HTR-8/SVneo (cell line): ENCODE measurements around the gene NTRK1.

Experiments
- DNase-seq: peaks from one replicate; pipeline ENCODE4 v3.0.0; 2011; ENCODE audit warnings: low spot score, mixed read lengths; ENCODE audit not compliant: insufficient read length
- FAIRE-seq: peaks from 2 replicates; lab custom pipeline; 2011; peaks lifted over from hg19 to GRCh38; lab: Jason Lieb, UNC

The NTRK1 gene

DNA sequence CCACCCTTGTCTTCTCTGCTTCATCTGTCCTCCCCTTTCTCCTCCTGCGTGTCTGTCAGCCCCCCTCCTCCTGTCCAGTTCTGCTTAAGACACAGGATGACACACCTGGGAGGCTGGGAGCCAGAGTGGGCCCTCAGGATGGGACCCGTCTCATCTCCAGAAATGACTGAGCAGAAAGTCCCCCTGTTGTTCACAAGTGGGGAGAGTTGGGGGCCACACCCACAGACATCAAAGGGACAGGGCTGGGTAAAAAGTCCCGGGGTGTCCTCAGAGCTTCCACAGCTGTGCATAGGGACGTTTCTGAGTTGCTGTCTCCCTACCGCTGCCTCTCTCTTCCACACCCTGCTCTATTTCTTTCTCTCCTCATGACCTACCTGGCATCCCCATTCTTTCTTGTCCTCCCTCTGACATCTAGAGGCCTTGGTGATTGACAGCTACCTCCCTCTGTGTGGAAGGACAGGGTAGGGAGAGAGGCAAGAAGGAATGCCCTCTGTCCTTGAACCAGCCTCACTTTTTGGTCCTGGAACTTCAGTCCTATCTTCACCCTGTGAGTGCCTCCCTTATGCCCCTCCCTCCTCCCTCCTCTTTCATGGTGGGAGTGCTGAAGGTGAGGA is 24.5 kb upstream of the NTRK1 start:
- FAIRE-seq (no peak), DNase-seq (no peak)

DNA sequence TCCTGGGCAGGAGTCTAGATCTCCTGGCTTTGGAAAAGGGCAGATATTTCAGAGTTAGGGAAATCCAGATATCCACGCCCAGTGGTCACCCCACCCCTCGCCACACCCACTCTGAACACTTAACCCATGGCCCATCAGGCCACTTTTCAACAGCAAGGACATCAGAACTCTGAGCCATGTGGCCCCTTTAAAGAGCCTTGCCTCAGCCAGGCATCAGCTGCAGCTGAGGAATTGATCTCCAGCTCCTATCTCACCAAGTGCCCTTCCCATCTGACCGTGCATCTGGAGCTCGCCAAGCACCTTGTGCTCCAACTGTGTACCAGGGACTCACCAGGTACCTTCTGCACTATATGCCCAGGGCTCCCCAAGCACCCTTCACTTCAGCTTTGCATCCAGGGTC is 23.8 kb upstream of the NTRK1 start:
- no peak for FAIRE-seq
- DNase-seq: no peak

- FAIRE-seq (peak; percentile 55), DNase-seq (peak; percentile 41)
These were observed 21.7 kb upstream of the NTRK1 start for GRCh38 chr1:156838972-156839371.

DNA sequence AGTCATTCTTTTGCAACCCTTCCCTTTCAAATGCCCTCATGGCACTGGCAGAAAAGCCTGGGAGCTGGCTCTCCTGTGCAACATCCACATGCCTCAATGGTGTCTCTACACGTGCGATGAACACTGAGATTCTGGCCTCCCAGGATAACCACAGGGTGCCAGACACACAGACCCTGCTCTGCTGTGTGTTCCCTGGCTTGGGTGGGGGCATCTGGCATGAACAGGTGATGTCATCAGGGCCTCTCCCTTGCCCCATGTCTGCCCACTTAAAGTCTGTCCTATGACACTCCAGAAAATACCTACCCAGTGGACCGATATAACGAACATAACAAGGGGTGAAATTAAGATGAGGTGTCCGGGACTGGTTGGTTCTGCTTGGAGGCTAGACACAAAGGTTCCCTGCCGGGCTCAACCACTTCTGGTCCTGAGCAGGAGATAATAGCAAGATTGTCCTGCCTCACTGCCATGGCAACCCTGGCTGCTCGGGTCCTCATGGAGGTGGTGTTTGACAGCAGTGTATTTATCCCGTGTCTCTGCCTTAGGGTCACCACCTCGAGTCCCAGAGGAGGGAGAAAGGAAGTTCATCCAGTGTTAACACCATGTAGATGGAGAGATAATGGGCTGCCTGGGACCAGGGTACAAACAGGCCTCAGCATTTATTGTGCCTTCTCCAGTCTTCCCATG is 21.1 kb upstream of the NTRK1 start:
- FAIRE-seq (no peak), DNase-seq (no peak)

GRCh38 chr1:156840186-156840897 is 20.3 kb upstream of the NTRK1 start:
- DNase-seq: no peak
- no peak for FAIRE-seq

- no peak for FAIRE-seq
- no peak for DNase-seq
These were observed 19.8 kb upstream of the NTRK1 start for GRCh38 chr1:156840898-156841279.

DNA sequence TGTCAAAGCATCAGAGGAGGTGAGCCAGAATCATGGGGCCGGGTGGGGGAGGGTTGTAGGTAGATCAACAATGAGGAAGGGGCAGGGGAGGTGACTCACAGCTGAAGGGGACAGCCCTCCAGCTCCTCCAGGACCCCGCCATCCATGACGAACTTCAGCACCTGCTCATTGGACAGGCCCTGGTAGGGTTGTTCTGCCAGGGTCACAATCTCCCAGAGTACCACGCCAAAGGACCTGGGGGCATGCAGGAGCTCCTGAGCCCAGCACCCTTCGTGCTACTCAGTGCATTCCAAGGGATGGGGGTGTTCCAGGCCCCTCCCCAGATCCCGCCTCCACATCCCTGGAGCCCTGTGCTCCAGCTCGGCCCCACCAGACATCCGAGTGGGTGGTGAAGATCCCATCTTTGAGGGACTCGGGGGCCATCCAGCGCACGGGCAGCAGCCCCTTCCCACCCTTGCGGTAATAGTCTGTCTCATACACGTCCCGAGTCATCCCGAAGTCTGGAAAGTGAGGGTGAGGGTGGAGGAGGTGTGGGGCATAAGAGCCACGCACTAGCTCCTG is 19.3 kb upstream of the NTRK1 start:
- no peak for DNase-seq
- FAIRE-seq: no peak

DNA sequence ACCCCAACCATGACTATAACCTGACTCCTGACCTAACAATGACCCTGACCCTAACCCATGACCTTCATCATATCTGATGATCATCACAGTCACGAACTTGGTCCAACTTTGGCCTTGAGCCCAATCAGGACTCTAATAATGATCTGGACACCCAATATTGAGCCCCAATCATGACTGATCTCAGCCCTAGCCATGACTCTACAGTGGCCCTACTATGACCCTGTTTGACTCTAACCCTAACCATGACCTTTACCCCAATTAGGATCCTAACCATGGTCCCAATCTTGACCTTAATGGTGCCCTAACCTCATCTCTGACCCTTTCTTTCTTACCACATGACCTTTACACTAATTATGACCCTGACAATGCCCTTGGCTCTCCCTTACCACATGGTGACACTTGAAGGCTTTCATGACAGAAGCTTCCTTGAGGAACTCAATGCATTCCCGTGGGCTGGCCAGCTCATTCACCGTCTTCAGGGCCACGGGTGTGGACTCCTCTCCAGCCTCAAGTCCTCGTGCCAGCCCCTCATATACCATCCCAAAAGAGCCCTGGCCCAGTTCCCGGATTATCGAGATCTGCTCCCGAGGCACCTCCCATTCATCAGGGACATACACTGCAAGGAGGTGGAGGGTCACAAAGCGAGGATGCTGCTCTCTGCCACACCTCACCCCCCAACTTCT is 17.9 kb upstream of the NTRK1 start:
- DNase-seq: no peak
- FAIRE-seq: no peak

GRCh38 chr1:156844102-156844501 is 16.6 kb upstream of the NTRK1 start:
- no peak for DNase-seq
- FAIRE-seq: no peak

GRCh38 chr1:156844638-156845037 is 16.0 kb upstream of the NTRK1 start:
- no peak for FAIRE-seq

DNA sequence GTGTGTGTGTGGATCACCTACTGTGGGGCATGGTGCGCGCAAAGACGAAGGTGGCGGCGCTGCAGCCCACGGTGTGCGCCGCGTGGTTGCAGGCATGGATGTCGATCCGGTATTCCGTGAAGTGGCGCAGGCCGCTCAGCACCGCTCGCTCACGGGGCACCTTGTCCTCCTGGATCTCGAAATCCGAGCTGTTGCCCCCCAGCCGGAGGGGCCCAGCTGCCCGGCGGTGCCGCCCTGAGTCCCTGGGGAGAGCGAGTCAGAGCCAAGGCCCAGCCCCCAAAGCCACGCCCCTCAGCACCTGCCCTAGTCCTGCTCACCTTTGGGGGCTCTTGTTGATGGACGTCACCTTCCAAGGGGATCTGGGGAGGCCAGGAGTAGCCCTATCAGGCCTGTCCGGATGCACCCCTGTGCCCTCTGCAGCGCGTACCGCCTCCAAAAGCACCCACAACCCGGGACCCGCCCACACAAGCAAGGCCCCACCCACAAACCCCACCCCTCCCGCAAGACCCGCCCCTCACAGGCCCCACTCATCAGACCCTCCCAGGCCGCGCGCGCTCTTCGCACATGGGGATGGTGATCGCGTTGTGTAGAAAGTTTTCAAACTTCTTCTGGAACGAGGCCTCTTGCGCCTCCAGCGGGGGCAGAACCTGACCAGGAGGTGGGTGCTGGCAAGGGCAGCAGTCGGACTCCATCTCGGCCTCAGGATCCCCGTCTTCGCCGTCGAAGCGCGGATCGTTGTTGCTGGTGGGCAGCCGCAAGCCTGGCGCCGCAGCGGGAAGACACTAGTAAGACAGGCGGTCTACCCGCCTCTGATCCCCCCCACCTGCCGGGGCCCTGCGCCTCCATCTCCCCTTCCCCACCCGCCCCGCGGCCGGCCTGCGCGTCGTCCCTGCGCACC is 15.4 kb upstream of the NTRK1 start:
- FAIRE-seq (no peak), DNase-seq (no peak)

More at GRCh38 chr1:156844638-156845037, 16.0 kb upstream of the NTRK1 start:
- DNase-seq: no peak

GRCh38 chr1:156845953-156846545 is 14.6 kb upstream of the NTRK1 start:
- no peak for FAIRE-seq
- DNase-seq: no peak

- no peak for DNase-seq
- FAIRE-seq: no peak
These were observed 14.0 kb upstream of the NTRK1 start for GRCh38 chr1:156846643-156847042.

DNA sequence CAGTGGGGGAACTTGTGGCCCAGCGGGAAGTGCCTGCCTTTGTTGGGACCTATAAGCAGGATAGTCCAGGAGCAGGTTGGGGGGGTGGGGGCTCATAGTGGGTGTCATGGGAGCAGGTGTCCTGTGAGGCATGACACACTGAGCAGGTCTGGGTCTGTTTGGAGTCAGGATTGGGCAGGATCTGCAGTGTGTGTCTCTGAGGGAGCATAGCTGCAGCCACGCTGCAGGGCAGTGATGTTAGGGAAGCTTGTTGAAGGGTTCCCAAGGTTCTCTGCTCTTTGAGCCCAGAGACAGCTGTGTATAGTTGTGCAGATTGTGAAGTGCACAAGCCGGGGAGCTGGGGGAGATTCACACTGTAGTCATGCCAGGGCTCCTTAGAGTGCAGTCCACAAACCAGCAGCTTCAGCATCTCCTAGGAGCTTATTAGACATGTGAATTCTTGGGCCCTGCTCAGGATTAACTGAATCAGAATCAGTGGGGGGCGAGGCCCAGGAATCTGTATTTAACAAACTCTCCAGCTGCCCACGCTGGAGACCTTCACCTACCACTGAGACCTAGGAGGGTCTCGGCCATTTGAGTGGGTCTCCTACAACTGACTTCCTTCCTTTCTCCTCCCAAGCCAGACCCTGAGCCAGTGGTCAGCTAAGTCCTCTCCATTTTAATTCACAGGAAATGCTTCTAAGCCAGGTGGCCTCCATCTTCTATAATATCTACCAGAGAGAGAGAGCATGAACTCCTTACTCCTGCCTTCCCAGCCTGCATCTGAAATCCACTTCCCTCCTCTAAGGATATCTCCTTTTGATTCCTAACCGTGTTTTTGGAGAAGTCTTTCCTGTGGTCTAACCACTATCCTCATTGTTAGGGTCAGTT is 12.8 kb upstream of the NTRK1 start:
- FAIRE-seq: no peak
- DNase-seq: no peak

DNA sequence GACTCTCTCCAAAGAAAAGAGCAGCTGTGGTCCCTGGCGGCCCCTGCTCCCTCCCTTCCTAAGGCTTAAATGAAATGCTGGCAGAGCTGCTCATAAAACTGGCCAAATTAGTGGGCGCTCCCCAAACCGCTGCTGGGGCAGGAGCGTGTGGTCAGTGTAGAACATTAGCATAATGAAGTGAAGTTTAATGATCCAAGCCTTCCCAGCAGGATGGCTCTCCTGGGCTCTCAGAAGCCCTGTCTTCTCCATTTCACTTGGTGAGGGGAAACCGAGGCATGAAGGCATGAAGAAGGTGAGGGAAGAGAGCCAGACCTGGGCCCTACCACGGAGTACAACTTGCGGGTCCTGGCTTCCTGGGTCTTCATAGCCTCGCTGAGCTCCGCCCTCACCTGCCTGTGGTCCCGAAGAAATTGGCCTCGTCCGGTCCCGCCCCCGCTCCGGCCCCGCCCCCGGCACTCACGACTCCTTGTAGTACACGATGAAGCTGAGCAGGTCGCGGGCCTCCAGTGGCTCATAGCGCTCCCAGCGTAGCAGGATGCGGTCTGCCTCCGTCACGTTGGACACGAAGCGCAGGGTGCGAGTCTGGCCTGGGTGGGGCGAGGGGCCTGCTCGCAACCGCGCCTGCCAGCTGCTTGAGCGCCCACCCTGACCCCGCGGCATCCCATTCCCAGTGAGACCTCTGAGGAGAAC is 12.1 kb upstream of the NTRK1 start:
- FAIRE-seq (no peak), DNase-seq (no peak)

DNA sequence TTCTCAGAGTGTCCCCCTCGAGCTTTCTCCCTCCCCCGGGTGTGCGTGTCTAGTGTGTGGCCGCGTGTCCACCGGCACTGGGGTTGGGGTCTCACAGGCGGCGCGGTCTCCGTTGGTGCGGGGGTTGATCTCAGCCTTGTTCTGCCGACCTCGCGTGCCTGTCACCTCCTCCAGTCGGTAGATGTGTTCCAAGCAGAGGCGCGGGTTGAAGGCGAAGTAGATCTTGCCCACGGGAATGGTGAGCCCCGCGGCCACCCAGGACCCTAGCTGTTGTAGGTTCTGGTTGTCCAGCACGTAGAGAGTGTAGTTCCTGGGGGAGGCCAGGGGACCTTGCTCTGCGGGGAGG is 11.5 kb upstream of the NTRK1 start:
- no peak for DNase-seq
- FAIRE-seq: no peak

DNA sequence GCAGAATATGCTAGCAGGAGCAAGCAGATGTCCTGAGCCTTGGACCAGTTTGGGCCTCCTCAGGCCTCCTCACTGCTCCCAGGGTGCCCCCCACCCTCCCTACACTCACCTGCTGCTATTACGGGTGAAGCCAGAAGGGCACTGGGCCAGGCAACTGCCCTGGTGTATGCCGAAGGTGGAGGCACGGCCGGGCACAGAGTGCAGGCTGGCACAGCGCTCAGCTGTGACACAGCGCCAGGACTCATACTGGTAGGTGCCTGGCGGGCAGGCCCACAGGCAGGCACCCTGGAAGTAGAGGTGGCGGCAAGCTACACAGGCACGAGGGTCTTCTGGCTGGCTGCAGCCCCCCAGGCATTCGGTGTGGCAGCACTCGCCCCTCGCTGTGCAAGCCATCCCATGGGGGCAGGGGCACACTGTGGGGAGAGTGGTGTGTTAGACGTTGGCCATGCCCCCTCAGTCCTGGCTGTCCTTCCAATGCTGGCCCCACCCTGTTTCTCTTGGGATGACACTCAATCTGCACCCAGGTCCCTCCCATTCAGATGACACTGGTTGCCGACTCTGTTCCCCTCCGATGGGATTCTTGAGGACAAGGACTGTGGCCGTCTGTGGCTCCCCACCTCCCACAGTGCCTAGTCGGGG is 8.8 kb upstream of the NTRK1 start:
- DNase-seq: no peak
- no peak for FAIRE-seq
